Stimulated activated CD8-positive, alpha-beta memory T cell treated with anti-CD3 and anti-CD28 coated beads, Interleukin-4, amount 100 ng/mL, for 24 hours (primary cell): ENCODE data around the gene SERPINH1.

ENCODE experiments used
- DNase-seq: peaks from one replicate; pipeline ENCODE4 v3.0.0-alpha.2; 2020; ENCODE audit warnings: low read depth

The SERPINH1 gene

DNA sequence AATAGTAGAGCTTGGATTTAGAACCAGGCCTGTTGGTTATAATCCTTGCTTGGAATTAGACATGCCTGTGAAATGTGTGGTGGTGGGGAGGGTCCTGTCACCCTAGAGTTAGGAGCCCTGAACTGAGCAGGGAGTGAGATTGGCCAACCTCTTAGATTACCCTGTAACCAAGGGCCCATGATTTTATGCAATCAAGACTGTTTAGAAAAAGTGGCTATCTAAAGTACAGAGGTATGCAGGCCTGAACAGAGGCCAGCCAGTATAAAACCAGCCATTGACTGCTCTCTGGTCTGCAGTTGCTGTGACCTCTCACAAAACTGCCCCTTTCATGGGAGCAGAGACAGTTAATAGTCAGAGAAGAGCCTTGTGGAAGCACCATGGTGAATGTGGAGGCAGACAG, 36.2 kb downstream of the SERPINH1 start:
- no peak for DNase-seq

DNA sequence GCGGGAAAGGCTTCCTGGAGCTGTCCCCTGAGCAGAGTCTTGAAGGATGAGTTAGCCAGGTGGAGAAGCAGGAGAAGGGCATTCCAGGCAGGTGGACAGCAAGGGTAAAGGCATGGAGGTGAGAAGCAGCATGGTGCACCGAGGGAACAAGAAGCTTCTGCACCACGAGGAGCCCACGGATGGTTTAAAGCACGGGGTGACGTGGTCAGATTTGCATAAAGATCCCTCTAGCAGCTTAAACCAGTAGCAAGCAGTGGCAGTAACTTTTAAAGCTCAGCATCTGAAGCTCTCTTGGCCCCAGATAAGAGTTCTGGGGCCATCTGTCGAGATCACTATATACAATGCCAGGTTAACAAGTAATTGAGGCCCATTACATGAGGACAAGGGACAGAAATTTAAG, 36.8 kb downstream of the SERPINH1 start:
- DNase-seq: no peak

GRCh38 chr11:75600356-75600755, 38.3 kb downstream of the SERPINH1 start:
- DNase-seq: no peak

DNA sequence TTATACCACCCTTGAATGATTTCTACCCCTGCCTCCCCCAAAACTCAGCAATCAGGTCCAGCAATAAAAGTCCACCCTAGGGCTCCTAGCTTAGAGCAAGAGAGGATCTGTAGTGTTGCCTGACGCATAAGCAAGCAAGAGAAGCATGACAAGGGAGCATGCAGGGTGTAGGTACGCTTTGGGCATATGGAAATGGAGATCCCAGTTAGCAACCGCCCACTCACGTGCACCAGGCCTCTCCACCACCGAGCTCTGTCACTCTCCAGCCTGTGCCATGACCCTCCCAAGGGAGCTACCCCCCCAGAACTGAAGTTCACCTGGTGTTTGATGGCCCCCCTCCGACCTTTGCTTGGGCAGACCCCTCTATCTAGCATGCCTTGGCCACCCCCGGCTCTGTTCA, 39.4 kb downstream of the SERPINH1 start:
- no peak for DNase-seq

DNA sequence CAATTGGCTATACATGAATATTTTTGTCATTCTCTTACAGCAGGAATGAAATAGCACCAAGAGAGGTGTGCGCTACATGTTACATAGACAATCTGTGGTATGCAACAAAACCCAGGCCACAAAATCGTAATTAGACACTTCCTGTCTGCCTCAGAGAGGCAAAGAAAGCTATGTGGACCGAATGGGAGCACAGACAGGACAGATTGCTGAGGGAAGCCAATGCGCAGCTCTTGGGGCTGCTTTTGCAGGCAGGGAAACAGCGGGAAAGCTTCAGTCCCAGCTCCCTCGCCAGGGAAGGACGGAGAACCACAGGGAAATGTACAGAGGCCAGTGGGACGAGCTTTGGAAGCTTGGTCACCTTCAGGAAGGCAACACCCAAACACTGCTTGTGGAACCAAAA, 40.9 kb downstream of the SERPINH1 start:
- no peak for DNase-seq

DNA sequence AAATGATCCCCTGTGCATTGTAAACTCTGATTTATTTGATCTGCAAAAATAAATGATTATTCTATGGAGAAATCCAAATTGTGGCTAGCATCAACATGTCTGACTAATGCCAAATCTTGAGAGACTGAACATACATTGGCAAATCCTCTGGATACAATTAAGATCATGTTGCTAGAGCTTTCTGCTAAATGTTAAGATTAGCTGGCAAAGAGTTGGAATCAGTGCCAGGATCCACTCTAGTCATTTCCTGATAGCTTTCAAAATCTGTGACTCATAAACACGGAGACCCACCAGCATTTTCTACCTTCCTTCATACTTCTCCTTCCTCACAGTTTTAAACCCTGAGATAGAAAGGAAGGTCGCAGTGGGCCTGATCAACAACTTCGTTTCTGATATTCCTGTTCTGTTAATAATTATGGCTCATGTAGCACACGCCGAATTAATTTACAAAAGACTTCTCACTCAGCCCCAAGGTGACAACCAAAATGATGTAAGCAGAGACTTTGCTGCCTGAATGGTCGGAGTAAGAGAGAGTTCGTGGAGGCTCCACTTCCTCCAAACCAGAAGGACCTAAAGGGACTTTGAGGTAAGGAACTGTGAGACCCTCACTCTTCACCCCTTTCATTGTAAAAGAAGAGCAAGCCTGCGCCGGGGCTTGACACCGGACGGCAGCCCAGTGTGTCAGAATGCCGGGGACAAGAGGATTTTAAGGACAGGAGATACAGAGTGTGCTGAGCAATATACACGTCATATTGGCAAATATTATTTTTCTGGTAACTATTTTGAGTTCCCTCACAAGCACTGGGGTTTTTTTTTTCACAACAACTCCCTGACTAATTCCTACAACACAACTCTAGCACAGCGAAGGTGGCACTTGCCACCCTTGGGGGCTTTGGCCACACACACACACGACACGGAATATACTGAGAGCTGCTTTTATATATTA, 42.0 kb downstream of the SERPINH1 start:
- DNase-seq: no peak

DNA sequence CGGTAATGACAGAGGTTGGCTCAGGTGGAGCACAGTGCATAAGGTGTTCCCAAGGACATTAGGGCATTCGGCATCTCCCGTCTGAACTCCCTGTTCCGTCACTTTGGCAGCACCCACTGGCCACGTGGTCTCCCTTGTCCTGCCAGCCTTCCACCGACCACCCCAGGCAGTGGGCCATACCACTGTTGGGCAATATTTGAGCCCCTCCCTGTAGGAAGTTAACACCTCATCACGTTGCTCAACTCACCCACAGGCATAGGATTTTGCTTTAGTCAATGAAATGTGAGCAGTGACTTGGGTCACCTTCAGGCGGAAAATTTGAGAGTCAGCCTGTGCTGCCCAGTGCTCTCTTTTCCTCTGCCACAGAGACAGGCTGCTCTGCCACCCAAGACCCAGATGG, 44.0 kb downstream of the SERPINH1 start:
- DNase-seq: no peak

DNA sequence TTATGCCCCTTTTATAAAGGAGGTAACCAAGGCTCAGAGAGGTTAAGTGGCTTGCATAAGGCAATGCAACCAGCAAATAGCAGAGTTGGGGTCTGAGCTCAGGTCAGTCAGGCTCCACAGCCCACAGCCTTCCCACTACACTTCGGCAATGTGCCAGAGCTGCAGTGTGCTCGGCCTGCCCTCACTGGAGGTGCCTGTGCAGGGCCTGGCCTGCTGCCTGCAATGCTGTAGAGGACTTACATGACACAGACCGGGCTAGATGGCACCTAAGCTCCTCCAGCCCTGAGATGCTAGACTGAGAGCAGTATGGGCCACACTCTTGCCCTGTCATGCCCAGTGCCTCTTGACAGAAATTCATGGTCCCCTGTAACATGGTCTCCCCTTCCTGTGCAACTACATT, 49.8 kb downstream of the SERPINH1 start:
- DNase-seq: no peak

DNA sequence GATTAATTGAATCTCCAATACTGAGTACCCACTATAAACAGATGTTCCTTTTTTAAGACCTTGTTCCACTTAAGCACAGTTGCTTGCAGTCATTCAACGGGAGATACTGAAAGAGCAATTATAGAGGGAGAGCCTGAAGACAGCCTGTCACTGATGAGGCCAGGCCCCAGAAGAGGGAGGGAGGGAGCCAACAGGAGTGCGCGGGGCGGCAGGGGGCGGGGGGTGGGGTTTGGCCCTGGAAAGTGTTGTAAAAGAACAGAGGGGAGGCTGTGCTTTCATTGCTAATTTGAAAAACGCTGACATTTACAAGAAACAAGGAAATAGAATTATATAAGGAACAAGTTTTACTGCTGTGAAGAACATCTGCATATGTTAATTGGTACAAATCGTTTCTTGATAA, 53.7 kb downstream of the SERPINH1 start:
- no peak for DNase-seq

GRCh38 chr11:75616281-75616680, 54.2 kb downstream of the SERPINH1 start:
- no peak for DNase-seq
